Activated naive CD8-positive, alpha-beta T cell treated with anti-CD3 and anti-CD28 coated beads, Interleukin-2, amount 50 U/mL, for 24 hours (primary cell): ENCODE measurements around the gene TMEFF2.
A peak's percentile ranks its signal among the peaks of the same experiment; 100 is the strongest.

Source experiments
- ATAC-seq: fragments of 150-1000 bp; cut with Tn5 transposase; one replicate; pipeline ENCODE4 v1.10.0; 2021
- DNase-seq: peaks from one replicate; pipeline ENCODE4 v3.0.0; 2021
- H3K27ac Mint-ChIP-seq: one replicate; pipeline ENCODE4 v1.8.0; 2021; ENCODE audit warnings: mild to moderate bottlenecking, mixed read lengths
- H3K27me3 Mint-ChIP-seq: one replicate; pipeline ENCODE4 v1.8.0; 2021; ENCODE audit warnings: mixed read lengths
- H3K36me3 Mint-ChIP-seq: one replicate; pipeline ENCODE4 v1.8.0; 2021; ENCODE audit warnings: low read depth, mixed read lengths
- H3K4me1 Mint-ChIP-seq: one replicate; pipeline ENCODE4 v1.8.0; 2021; ENCODE audit warnings: mixed read lengths
- H3K4me3 Mint-ChIP-seq: one replicate; pipeline ENCODE4 v1.8.0; 2021; ENCODE audit warnings: mild to moderate bottlenecking, moderate library complexity, mixed read lengths
- H3K9me3 Mint-ChIP-seq: one replicate; pipeline ENCODE4 v1.8.0; 2021; ENCODE audit warnings: mixed read lengths

TMEFF2 gene

GRCh38 chr2:191908874-191909273, 285.9 kb downstream of the TMEFF2 start:
- no peak overlapping the region for H3K4me3 Mint-ChIP-seq
- H3K27ac Mint-ChIP-seq: no peak overlapping the region
- no peaks in the 10 kb centered on the region for H3K36me3 Mint-ChIP-seq
- no peak for DNase-seq
- ATAC-seq: no peak
- peaks cover 18% of the 10 kb centered on the region for H3K4me1 Mint-ChIP-seq
- peaks cover 4% of the 10 kb centered on the region for H3K27me3 Mint-ChIP-seq
- H3K9me3 Mint-ChIP-seq: peaks cover 4% of the 10 kb centered on the region

- DNase-seq: no peak
- H3K4me1 Mint-ChIP-seq: peaks cover 18% of the 10 kb centered on the region
- H3K27me3 Mint-ChIP-seq: no peaks in the 10 kb centered on the region
- H3K27ac Mint-ChIP-seq: peak overlapping the region; percentile 1
- no peaks in the 10 kb centered on the region for H3K36me3 Mint-ChIP-seq
- H3K9me3 Mint-ChIP-seq: peaks cover 4% of the 10 kb centered on the region
- H3K4me3 Mint-ChIP-seq: no peak overlapping the region
- ATAC-seq: no peak
Observed at GRCh38 chr2:191907545-191907944, 287.2 kb downstream of the TMEFF2 start.

- Mint-ChIP-seq H3K27ac (peak overlapping the region; percentile 1), H3K36me3 (no peaks in the 10 kb centered on the region), H3K4me1 (peaks cover 18% of the 10 kb centered on the region), H3K9me3 (peaks cover 4% of the 10 kb centered on the region), H3K27me3 (peaks cover under 1% of the 10 kb centered on the region), H3K4me3 (no peak overlapping the region)
- no peak for DNase-seq
- peak; percentile 34 for ATAC-seq
Observed at GRCh38 chr2:191907091-191907490, 287.6 kb downstream of the TMEFF2 start.

- no peak overlapping the region for H3K27ac Mint-ChIP-seq
- no peak for ATAC-seq
- no peak for DNase-seq
- H3K4me3 Mint-ChIP-seq: no peak overlapping the region
- H3K27me3 Mint-ChIP-seq: peaks cover 5% of the 10 kb centered on the region
- H3K9me3 Mint-ChIP-seq: peaks cover 5% of the 10 kb centered on the region
- no peaks in the 10 kb centered on the region for H3K36me3 Mint-ChIP-seq
- peaks cover 11% of the 10 kb centered on the region for H3K4me1 Mint-ChIP-seq
Observed at GRCh38 chr2:191905336-191905735, 289.4 kb downstream of the TMEFF2 start.

- ATAC-seq (no peak), DNase-seq (no peak)
- H3K4me3 Mint-ChIP-seq: no peak overlapping the region
- H3K4me1 Mint-ChIP-seq: no peaks in the 10 kb centered on the region
- peaks cover 6% of the 10 kb centered on the region for H3K9me3 Mint-ChIP-seq
- no peak overlapping the region for H3K27ac Mint-ChIP-seq
- H3K27me3 Mint-ChIP-seq: peaks cover 7% of the 10 kb centered on the region
- no peaks in the 10 kb centered on the region for H3K36me3 Mint-ChIP-seq
Observed at GRCh38 chr2:191901031-191901430, 293.7 kb downstream of the TMEFF2 start.

GRCh38 chr2:191899410-191899809, 295.3 kb downstream of the TMEFF2 start:
- Mint-ChIP-seq H3K27me3 (peaks cover 7% of the 10 kb centered on the region), H3K27ac (no peak overlapping the region), H3K9me3 (peaks cover 6% of the 10 kb centered on the region), H3K4me3 (no peak overlapping the region), H3K4me1 (no peaks in the 10 kb centered on the region), H3K36me3 (no peaks in the 10 kb centered on the region)
- ATAC-seq: no peak
- DNase-seq: no peak
